NT2/D1 (cell line): ENCODE measurements around the gene PREPL.
"Not testable (repeated sequence)": the region's sequence is repeated elsewhere in the genome, so short reads cannot be mapped to it uniquely, and the experiment has no call there.

Experiments used
- DNase-seq: peaks from one replicate; pipeline ENCODE4 v3.0.0-alpha.2; 2011; ENCODE audit warnings: low read depth, low spot score
- H3K27me3 ChIP-seq: 2 replicates; pipeline ENCODE4 v1.6.0; 2011; ENCODE audit warnings: mild to moderate bottlenecking; ENCODE audit not compliant: insufficient read length, insufficient read depth
- H3K36me3 ChIP-seq: 2 replicates; pipeline ENCODE4 v1.6.1; 2011; ENCODE audit warnings: mild to moderate bottlenecking, low read length, mixed read lengths; ENCODE audit not compliant: insufficient read depth, insufficient read length
- H3K4me1 ChIP-seq: 2 replicates; pipeline ENCODE4 v1.5.1; 2011; ENCODE audit not compliant: insufficient read depth, insufficient read length
- H3K4me3 ChIP-seq: 2 replicates; pipeline ENCODE4 v1.5.1; 2011; ENCODE audit warnings: low read depth; ENCODE audit not compliant: insufficient read length
- H3K9ac ChIP-seq: 2 replicates; pipeline ENCODE4 v1.6.0; 2011; ENCODE audit warnings: low read depth; ENCODE audit not compliant: insufficient read length
- H3K9me3 ChIP-seq: 2 replicates; pipeline ENCODE4 v1.5.1; 2011; ENCODE audit warnings: mild to moderate bottlenecking, low read length; ENCODE audit not compliant: insufficient read depth
- SUZ12 ChIP-seq: IDR thresholded peaks from 2 replicates; pipeline ENCODE4 v1.6.1; 2011; ENCODE audit not compliant: insufficient read length, insufficient read depth; ENCODE audit errors: extremely low read depth
- YY1 ChIP-seq: IDR thresholded peaks from 2 replicates; pipeline ENCODE4 v1.6.1; 2011; ENCODE audit not compliant: insufficient read length, insufficient read depth
- ZNF274 ChIP-seq: IDR thresholded peaks from 2 replicates; pipeline ENCODE4 v1.6.1; 2011; ENCODE audit warnings: mild to moderate bottlenecking, low read depth, low read length

The PREPL gene

GRCh38 chr2:44361330-44362206 lies at the start of gene PREPL, which contains the start of gene CAMKMT:
TSS of gene PREPL (minus strand) at chr2:44361494. CDS start at chr2:44346342, 15,152 bp downstream.
TSS of gene CAMKMT (plus strand) at chr2:44361947.
- Histone ChIP-seq H3K4me3 (peak within 1 kb of the TSS; percentile 87), H3K9ac (peak within 1 kb of the TSS; percentile 84), H3K36me3 (no peaks in the 10 kb centered on the region), H3K9me3 (no peaks in the 10 kb centered on the region), H3K27me3 (no peaks in the 10 kb centered on the region), H3K4me1 (no peaks in the 10 kb centered on the region)
- DNase-seq, result peak; percentile 95
- TF ChIP-seq SUZ12 (no peak), YY1 (peak; percentile 98), ZNF274 (no peak)

DNA sequence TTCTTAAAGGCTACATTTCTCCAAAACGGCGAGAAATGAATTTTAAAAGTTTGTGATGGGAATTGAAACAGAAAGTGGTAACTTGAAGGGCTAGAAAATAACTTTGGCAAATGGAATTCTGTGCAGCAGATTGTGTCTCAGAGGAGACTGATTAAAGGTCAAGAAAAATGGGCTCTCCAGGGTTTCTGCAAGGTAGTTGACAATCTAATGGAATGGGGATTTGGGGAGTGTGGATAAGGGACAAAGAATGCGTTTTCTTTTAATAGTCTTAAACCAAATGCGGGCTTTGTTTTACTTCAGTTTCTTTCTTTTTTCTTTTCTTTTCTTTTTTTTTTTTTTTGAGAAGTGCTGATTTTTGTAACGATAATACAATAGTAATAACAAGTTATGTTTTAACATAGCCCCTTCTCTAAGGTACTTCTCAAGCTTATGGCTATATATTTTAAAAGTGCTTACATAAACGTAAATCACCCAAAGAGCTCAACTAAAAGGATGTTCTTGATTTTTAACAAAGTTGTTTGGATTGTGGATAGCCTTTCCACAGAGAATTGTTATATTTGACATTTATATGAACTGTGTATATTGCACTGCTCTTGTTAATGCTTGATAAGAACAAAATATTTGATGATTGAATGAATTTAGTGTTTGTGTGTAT lies 37.1 kb upstream of the PREPL start:
- H3K4me1 ChIP-seq, result no peaks in the 10 kb centered on the region
- DNase-seq, result no peak
- no peak overlapping the region for H3K4me3 ChIP-seq
- H3K9me3 ChIP-seq, result no peaks in the 10 kb centered on the region
- TF ChIP-seq ZNF274, result no peak
- no peak for TF ChIP-seq YY1
- no peak for TF ChIP-seq SUZ12
- no peak overlapping the region for H3K9ac ChIP-seq
- H3K36me3 ChIP-seq, result no peaks in the 10 kb centered on the region
- no peaks in the 10 kb centered on the region for H3K27me3 ChIP-seq

GRCh38 chr2:44397447-44398175 lies 36.3 kb upstream of the PREPL start:
- Histone ChIP-seq H3K4me3 (no peak overlapping the region), H3K36me3 (no peaks in the 10 kb centered on the region), H3K4me1 (no peaks in the 10 kb centered on the region), H3K9ac (no peak overlapping the region), H3K27me3 (no peaks in the 10 kb centered on the region), H3K9me3 (no peaks in the 10 kb centered on the region)
- TF ChIP-seq ZNF274, result no peak
- TF ChIP-seq SUZ12, result no peak
- TF ChIP-seq YY1, result no peak
- DNase-seq, result no peak

GRCh38 chr2:44392338-44392943 lies 31.1 kb upstream of the PREPL start:
- DNase-seq, result peak; percentile 2
- no peak for TF ChIP-seq ZNF274
- TF ChIP-seq YY1, result no peak
- TF ChIP-seq SUZ12, result no peak

DNA sequence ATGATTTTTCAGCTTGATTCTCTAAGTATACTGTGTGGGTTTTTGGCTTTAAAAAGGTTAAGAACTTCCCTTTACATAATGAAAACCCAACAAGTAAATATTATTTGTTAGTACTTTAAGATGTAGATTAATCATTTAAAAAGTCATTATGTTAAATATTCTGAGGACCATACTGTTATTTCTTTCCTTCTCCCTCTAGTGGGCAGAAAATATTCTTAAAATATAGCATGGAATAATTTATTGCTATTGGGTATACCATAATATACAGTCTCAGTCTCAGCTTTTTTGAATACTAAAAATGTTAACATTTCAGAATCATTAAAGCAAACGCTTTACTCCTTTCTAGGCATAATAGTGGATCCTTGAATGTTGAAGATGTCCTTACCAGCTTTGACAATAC lies 28.6 kb upstream of the PREPL start:
- H3K4me1 ChIP-seq, result no peaks in the 10 kb centered on the region
- no peak overlapping the region for H3K4me3 ChIP-seq
- H3K9me3 ChIP-seq, result no peaks in the 10 kb centered on the region
- TF ChIP-seq SUZ12 (no peak), ZNF274 (no peak), YY1 (no peak)
- no peak for DNase-seq
- no peaks in the 10 kb centered on the region for H3K36me3 ChIP-seq
- no peaks in the 10 kb centered on the region for H3K27me3 ChIP-seq
- no peak overlapping the region for H3K9ac ChIP-seq

More at GRCh38 chr2:44392338-44392943, 31.1 kb upstream of the PREPL start:
- Histone ChIP-seq H3K4me1 (no peaks in the 10 kb centered on the region), H3K9me3 (no peaks in the 10 kb centered on the region), H3K36me3 (no peaks in the 10 kb centered on the region), H3K4me3 (no peak overlapping the region), H3K9ac (no peak overlapping the region), H3K27me3 (no peaks in the 10 kb centered on the region)

DNA sequence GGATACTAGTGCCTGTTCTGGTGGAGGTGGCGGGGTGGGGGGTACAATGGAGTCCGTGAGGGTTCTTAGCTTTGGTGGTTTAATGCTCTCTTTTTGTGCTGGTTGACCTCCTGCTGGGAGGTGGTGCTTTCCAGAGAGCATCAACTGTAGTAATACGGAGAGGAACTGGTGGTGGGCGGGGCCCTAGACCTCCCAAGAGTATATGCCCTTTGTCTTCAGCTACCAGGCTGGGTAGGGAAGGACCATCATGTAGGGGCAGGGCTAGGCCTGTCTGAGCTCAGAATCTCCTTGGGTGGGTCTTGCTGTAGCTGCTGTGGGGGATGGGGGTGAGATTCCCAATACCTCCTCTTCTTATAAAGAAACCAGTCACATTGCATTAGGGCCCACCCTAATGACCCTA lies 27.6 kb upstream of the PREPL start:
- Histone ChIP-seq H3K36me3 (no peaks in the 10 kb centered on the region), H3K9me3 (no peaks in the 10 kb centered on the region), H3K9ac (no peak overlapping the region), H3K4me3 (no peak overlapping the region), H3K27me3 (no peaks in the 10 kb centered on the region), H3K4me1 (no peaks in the 10 kb centered on the region)
- no peak for DNase-seq
- TF ChIP-seq YY1 (no peak), SUZ12 (no peak)

DNA sequence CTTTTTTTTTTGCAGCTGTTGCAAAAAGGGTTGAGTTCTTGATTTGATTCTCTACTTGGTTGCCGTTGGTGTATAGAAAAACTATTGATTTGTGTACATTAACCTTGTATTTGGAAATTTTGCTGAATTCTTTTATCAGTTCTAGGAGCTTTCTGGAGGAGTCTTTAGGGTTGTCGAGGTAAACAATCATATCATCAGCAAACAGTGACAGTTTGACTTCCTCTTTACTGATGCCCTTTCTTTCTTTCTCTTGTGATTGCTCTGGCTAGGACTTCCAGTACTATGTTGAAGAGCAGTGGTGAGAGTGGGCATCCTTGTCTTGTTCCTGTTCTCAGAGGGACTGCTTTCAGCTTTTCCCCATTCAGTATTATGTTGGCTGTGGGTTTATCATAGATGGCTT lies 23.9 kb upstream of the PREPL start:
- not testable (repeated sequence) for H3K9me3 ChIP-seq, H3K4me1 ChIP-seq, H3K4me3 ChIP-seq, H3K9ac ChIP-seq, DNase-seq, H3K27me3 ChIP-seq, H3K36me3 ChIP-seq
